ENCODE results near the gene GRM7.

Gene GRM7

GRCh38 chr3:7565574-7565973, 704.7 kb downstream of the GRM7 start:
- in situ Hi-C loops (cut with MboI; ENCODE audit: low sequenced_read_pairs): no loop called here

- in situ Hi-C loops (cut with MboI; ENCODE audit: low sequenced_read_pairs): no loop called here
Measured at GRCh38 chr3:7567160-7567559, 706.2 kb downstream of the GRM7 start.

- in situ Hi-C loops (cut with MboI; ENCODE audit: low sequenced_read_pairs): no loop called here
Measured at GRCh38 chr3:7568526-7569184, 707.7 kb downstream of the GRM7 start.

GRCh38 chr3:7573330-7573729, 712.4 kb downstream of the GRM7 start:
- in situ Hi-C loops (cut with MboI; ENCODE audit: low sequenced_read_pairs): no loop called here

GRCh38 chr3:7574435-7574834, 713.5 kb downstream of the GRM7 start:
- in situ Hi-C loops (cut with MboI; ENCODE audit: low sequenced_read_pairs): no loop called here

- in situ Hi-C loops (cut with MboI; ENCODE audit: low sequenced_read_pairs): no loop called here
Measured at GRCh38 chr3:7576071-7576470, 715.2 kb downstream of the GRM7 start.

GRCh38 chr3:7576506-7576905, 715.6 kb downstream of the GRM7 start:
- in situ Hi-C loops (cut with MboI; ENCODE audit: low sequenced_read_pairs): no loop called here

GRCh38 chr3:7577513-7577912, 716.6 kb downstream of the GRM7 start:
- in situ Hi-C loops (cut with MboI; ENCODE audit: low sequenced_read_pairs): no loop called here

GRCh38 chr3:7581831-7582230, 720.9 kb downstream of the GRM7 start:
- in situ Hi-C loops (cut with MboI; ENCODE audit: low sequenced_read_pairs): no loop called here

GRCh38 chr3:7585052-7585451, 724.1 kb downstream of the GRM7 start:
- in situ Hi-C loops (cut with MboI; ENCODE audit: low sequenced_read_pairs): no loop called here

- in situ Hi-C loops (cut with MboI; ENCODE audit: low sequenced_read_pairs): no loop called here
Measured at GRCh38 chr3:7588236-7588635, 727.3 kb downstream of the GRM7 start.

GRCh38 chr3:7589526-7589925, 728.6 kb downstream of the GRM7 start:
- in situ Hi-C loops (cut with MboI; ENCODE audit: low sequenced_read_pairs): no loop called here

GRCh38 chr3:7602297-7602696, 741.4 kb downstream of the GRM7 start:
- in situ Hi-C loops (cut with MboI; ENCODE audit: low sequenced_read_pairs): no loop called here

- in situ Hi-C loops (cut with MboI; ENCODE audit: low sequenced_read_pairs): no loop called here
Measured at GRCh38 chr3:7607083-7607482, 746.2 kb downstream of the GRM7 start.

- in situ Hi-C loops (cut with MboI; ENCODE audit: low sequenced_read_pairs): no loop called here
Measured at GRCh38 chr3:7607676-7608075, 746.8 kb downstream of the GRM7 start.

- in situ Hi-C loops (cut with MboI; ENCODE audit: low sequenced_read_pairs): no loop called here
Measured at GRCh38 chr3:7610634-7611033, 749.7 kb downstream of the GRM7 start.

GRCh38 chr3:7615043-7615442, 754.1 kb downstream of the GRM7 start:
- in situ Hi-C loops (cut with MboI; ENCODE audit: low sequenced_read_pairs): no loop called here

- in situ Hi-C loops (cut with MboI; ENCODE audit: low sequenced_read_pairs): no loop called here
Measured at GRCh38 chr3:7618606-7619005, 757.7 kb downstream of the GRM7 start.

GRCh38 chr3:7620401-7620800, 759.5 kb downstream of the GRM7 start:
- in situ Hi-C loops (cut with MboI; ENCODE audit: low sequenced_read_pairs): no loop called here

GRCh38 chr3:7621046-7621630, 760.2 kb downstream of the GRM7 start:
- in situ Hi-C loops (cut with MboI; ENCODE audit: low sequenced_read_pairs): no loop called here

- in situ Hi-C loops (cut with MboI; ENCODE audit: low sequenced_read_pairs): no loop called here
Measured at GRCh38 chr3:7621651-7622050, 760.7 kb downstream of the GRM7 start.

- in situ Hi-C loops (cut with MboI; ENCODE audit: low sequenced_read_pairs): no loop called here
Measured at GRCh38 chr3:7625021-7625420, 764.1 kb downstream of the GRM7 start.

GRCh38 chr3:7630351-7630911, 769.5 kb downstream of the GRM7 start:
- in situ Hi-C loops (cut with MboI; ENCODE audit: low sequenced_read_pairs): no loop called here
